Endothelial cell of umbilical vein (primary cell): ENCODE data around the gene CLIC6. TPM values are rescaled to one million over a fixed set of nuclear protein-coding genes. Genes with fewer than 3 reads are reported as not detected.

ENCODE experiments used
- BruUV-seq: library from RNA; stranded (reverse); fragments of 400-500 nt; replicated peaks from 2 replicates; lab custom pipeline; 2021; lab: Mats Ljungman, UMichigan
- CTCF ChIA-PET: fragments of 300-600, 350-600 bp; sonication (Branson Sonifier 250); formaldehyde crosslinking; loops from one replicate; lab custom pipeline; 2021; ENCODE audit warnings: antibody characterized with exemption, inconsistent platforms; lab: Charles Lee
- POLR2A ChIA-PET: fragments of 300-600, 350-600 bp; sonication (Branson Sonifier 250); formaldehyde crosslinking; loops from one replicate; lab custom pipeline; 2021; ENCODE audit warnings: antibody characterized with exemption, inconsistent platforms; lab: Charles Lee
- DNase-seq: peaks from one replicate; pipeline ENCODE4 v3.0.0-alpha.2; 2011; ENCODE audit warnings: low read depth, low spot score
- FAIRE-seq: peaks from 2 replicates; lab custom pipeline; 2011; peaks lifted over from hg19 to GRCh38; lab: Jason Lieb, UNC
- H2AFZ ChIP-seq: 2 replicates; pipeline ENCODE4 v1.6.0; 2012; ENCODE audit warnings: low read depth, low read length, control low read depth, inconsistent platforms
- H3K27ac ChIP-seq: 2 replicates; pipeline ENCODE4 v1.5.1; 2011; ENCODE audit warnings: low read depth, mild to moderate bottlenecking, control low read depth, low read length, moderate library complexity; ENCODE audit not compliant: insufficient read depth
- H3K27me3 ChIP-seq, 2 experiments: 2 replicates each; pipeline versions ENCODE4 v1.6.0 to v1.6.1; 2011; ENCODE audit warnings: low read length in 2 of 2, mixed read lengths in 1 of 2; ENCODE audit not compliant: control insufficient read depth in 2 of 2, insufficient read depth in 2 of 2
- H3K36me3 ChIP-seq, 2 experiments: 2 replicates in 1 of 2; 3 replicates in 1 of 2; pipeline ENCODE4 v1.5.1; 2011; ENCODE audit warnings: low read length in 2 of 2, mild to moderate bottlenecking in 1 of 2, moderate library complexity in 1 of 2; ENCODE audit not compliant: control insufficient read depth in 2 of 2, insufficient read depth in 2 of 2; ENCODE audit errors: extremely low read depth in 1 of 2
- H3K4me1 ChIP-seq: 3 replicates; pipeline ENCODE4 v1.5.1; 2011; ENCODE audit warnings: mild to moderate bottlenecking, low read length; ENCODE audit not compliant: control insufficient read depth, insufficient read depth; ENCODE audit errors: extremely low read depth
- H3K4me2 ChIP-seq: 2 replicates; pipeline ENCODE4 v1.6.1; 2011; ENCODE audit warnings: low read length, control low read depth, mixed read lengths; ENCODE audit not compliant: insufficient read depth
- H3K4me3 ChIP-seq, 3 experiments: fragments of 200-600 bp in 1 of 3; sonication (generic), shearing (Covaris generic) in 1 of 3; replicated peaks in 1 of 3; 2 replicates each; pipeline ENCODE4 v1.5.1; 2011 to 2016; ENCODE audit warnings: control low read depth in 3 of 3, low read length in 3 of 3, mild to moderate bottlenecking in 2 of 3, inconsistent platforms in 1 of 3, low read depth in 1 of 3, moderate library complexity in 1 of 3; ENCODE audit not compliant: insufficient read depth in 1 of 3
- H3K79me2 ChIP-seq: 2 replicates; pipeline ENCODE4 v1.6.0; 2012; ENCODE audit warnings: low read length, inconsistent platforms; ENCODE audit not compliant: control insufficient read depth, insufficient read depth
- H3K9ac ChIP-seq: replicated peaks from 2 replicates; pipeline ENCODE3; 2011; ENCODE audit warnings: low read length, control low read depth; ENCODE audit not compliant: insufficient read depth; ENCODE audit errors: extremely low read depth
- H3K9me1 ChIP-seq: replicated peaks from 3 replicates; pipeline ENCODE4 v1.6.0; 2011; ENCODE audit warnings: mild to moderate bottlenecking, low read length; ENCODE audit not compliant: control insufficient read depth, insufficient read depth; ENCODE audit errors: extremely low read depth
- H3K9me3 ChIP-seq: replicated peaks from 2 replicates; pipeline ENCODE4 v1.5.1; 2012; ENCODE audit warnings: low read length, inconsistent platforms; ENCODE audit not compliant: control insufficient read depth, insufficient read depth
- H4K20me1 ChIP-seq: replicated peaks from 2 replicates; pipeline ENCODE3; 2011; ENCODE audit warnings: mild to moderate bottlenecking, low read length; ENCODE audit not compliant: control insufficient read depth, insufficient read depth; ENCODE audit errors: extremely low read depth
- CTCF ChIP-seq, 2 donors: IDR thresholded peaks; 1 replicate in 1 of 2; 2 replicates in 1 of 2; pipeline ENCODE4 v1.5.1; 2011; ENCODE audit warnings: low read length in 2 of 2, mild to moderate bottlenecking in 2 of 2, moderate library complexity in 2 of 2, control low read depth in 1 of 2, inconsistent platforms in 1 of 2, low read depth in 1 of 2; ENCODE audit not compliant: insufficient read depth in 1 of 2; ENCODE audit errors: extremely low read depth in 1 of 2
- EZH2 ChIP-seq: IDR thresholded peaks from 2 replicates; pipeline ENCODE4 v1.6.1; 2012; ENCODE audit warnings: borderline replicate concordance, low read depth, mild to moderate bottlenecking, moderate library complexity, low read length, inconsistent platforms; ENCODE audit not compliant: severe bottlenecking
- FOS ChIP-seq: IDR thresholded peaks from 2 replicates; pipeline ENCODE4 v1.6.1; 2011; ENCODE audit warnings: mild to moderate bottlenecking, low read length, moderate library complexity, borderline replicate concordance; ENCODE audit not compliant: insufficient read depth
- GATA2 ChIP-seq: IDR thresholded peaks from 2 replicates; pipeline ENCODE4 v1.7.0; 2011; ENCODE audit warnings: low read depth, mild to moderate bottlenecking, moderate library complexity, mixed read lengths, low read length; ENCODE audit not compliant: insufficient read length, insufficient read depth
- JUN ChIP-seq: IDR thresholded peaks from 2 replicates; pipeline ENCODE4 v1.6.1; 2011; ENCODE audit warnings: borderline replicate concordance, low read depth; ENCODE audit not compliant: insufficient read length, insufficient read depth
- MAX ChIP-seq: IDR thresholded peaks from 2 replicates; pipeline ENCODE4 v1.6.1; 2011; ENCODE audit not compliant: insufficient read depth, insufficient read length
- MYC ChIP-seq: IDR thresholded peaks from one replicate; pipeline ENCODE4 v1.6.1; 2011; ENCODE audit warnings: mild to moderate bottlenecking, low read depth, low read length
- POLR2A ChIP-seq: IDR thresholded peaks from 2 replicates; pipeline ENCODE4 v1.6.1; 2012; ENCODE audit warnings: low read depth, mild to moderate bottlenecking, control low read depth, low read length
- POLR2AphosphoS5 ChIP-seq: IDR thresholded peaks from 2 replicates; pipeline ENCODE4 v1.6.1; 2012; ENCODE audit warnings: low read depth, mild to moderate bottlenecking, control low read depth, low read length, moderate library complexity; ENCODE audit not compliant: insufficient read depth
- dilution Hi-C: fragments of 300-500 bp; cut with MboI; formaldehyde crosslinking; loops from one replicate; pipeline ENCODE4 v1.15.0; 2019; ENCODE audit warnings: low sequenced_read_pairs; ENCODE audit not compliant: extremely low pct_ligation_motif_present
- intact Hi-C: fragments of 100-400 bp; cut with micrococcal nuclease; formaldehyde crosslinking; loops from one replicate; pipeline ENCODE4 v1.10.0; 2022
- polyA plus RNA-seq, 4 experiments: library from polyadenylated mRNA; depleted of rRNA in 3 of 4; stranded (reverse) in 3 of 4; unstranded in 1 of 4; fragments of >200 nt; gene quantifications; 2 replicates each; pipeline versions ENCODE4 v1.2.1 to v1.2.3, GENCODE V29; 2011 to 2012; ENCODE audit warnings: missing spikeins in 1 of 4
- total RNA-seq: library from RNA; stranded (reverse); gene quantifications from 2 replicates; pipeline ENCODE4 v1.2.3, GENCODE V29; 2021

CLIC6 gene
- total and polyA plus RNA-seq, 2 donors (not counting 3 experiments of a cell fraction or from before 2014, with no cell fraction given) = not detected

GRCh38 chr21:34675871-34676270 lies 7.1 kb downstream of the CLIC6 start:
- H3K4me3 ChIP-seq = no peak overlapping the region
- no peaks in the 10 kb centered on the region for H3K79me2 ChIP-seq
- no peaks in the 10 kb centered on the region for H4K20me1 ChIP-seq
- CTCF ChIA-PET = interaction anchor here (1.4 kb wide), 1 partner anchor 11 kb away, joined by 3 read pairs; no protein-coding TSS in a partner anchor
- no peak overlapping the region for H3K4me2 ChIP-seq
- DNase-seq (no peak), FAIRE-seq (no peak)
- H3K4me1 ChIP-seq = no peaks in the 10 kb centered on the region
- H3K36me3 ChIP-seq = no peaks in the 10 kb centered on the region
- POLR2A ChIA-PET = no interaction called here
- no peaks in the 10 kb centered on the region for H3K9me1 ChIP-seq
- H3K27me3 ChIP-seq = peaks cover 31 to 43% of the 10 kb centered on the region in 2 experiments
- no peak overlapping the region for H3K9ac ChIP-seq
- no peak overlapping the region for H2AFZ ChIP-seq
- no peak overlapping the region for H3K27ac ChIP-seq
- BruUV-seq = no TSS peak
- intact Hi-C loops (no loop called here), dilution Hi-C loops (no loop called here)
- no peak for TF ChIP-seq CTCF (IDR thresholded peaks at IDR 0.05; ENCODE audit: extremely low read depth in 1 of 2, insufficient read depth in 1 of 2, low read depth in 1 of 2, low read length in 2 of 2)
- TF ChIP-seq JUN = no peak
- TF ChIP-seq FOS = no peak
- no peak for TF ChIP-seq MAX
- no peak for TF ChIP-seq EZH2
- TF ChIP-seq POLR2A = no peak
- no peak for TF ChIP-seq POLR2AphosphoS5
- TF ChIP-seq GATA2 = no peak
- no peak for TF ChIP-seq MYC
- H3K9me3 ChIP-seq = no peaks in the 10 kb centered on the region
